HL-60/S4 treated with retinoic acid at 250 ng/mL for 4 days and 3 days (cell line): Measurements from ENCODE around the gene UNCX.
"Not testable (repeated sequence)": the region's sequence is repeated elsewhere in the genome, so short reads cannot be mapped to it uniquely, and the experiment has no call there.

Experiments
- in situ Hi-C: fragments of 300-500 bp; cut with MboI; formaldehyde crosslinking; loops from 2 replicates; pipeline ENCODE4 v1.7.0; 2022; ENCODE audit warnings: low sequenced_read_pairs

Gene UNCX

GRCh38 chr7:1255080-1255816 lies 22.6 kb downstream of the UNCX start:
- in situ Hi-C loops, result no loop called here

DNA sequence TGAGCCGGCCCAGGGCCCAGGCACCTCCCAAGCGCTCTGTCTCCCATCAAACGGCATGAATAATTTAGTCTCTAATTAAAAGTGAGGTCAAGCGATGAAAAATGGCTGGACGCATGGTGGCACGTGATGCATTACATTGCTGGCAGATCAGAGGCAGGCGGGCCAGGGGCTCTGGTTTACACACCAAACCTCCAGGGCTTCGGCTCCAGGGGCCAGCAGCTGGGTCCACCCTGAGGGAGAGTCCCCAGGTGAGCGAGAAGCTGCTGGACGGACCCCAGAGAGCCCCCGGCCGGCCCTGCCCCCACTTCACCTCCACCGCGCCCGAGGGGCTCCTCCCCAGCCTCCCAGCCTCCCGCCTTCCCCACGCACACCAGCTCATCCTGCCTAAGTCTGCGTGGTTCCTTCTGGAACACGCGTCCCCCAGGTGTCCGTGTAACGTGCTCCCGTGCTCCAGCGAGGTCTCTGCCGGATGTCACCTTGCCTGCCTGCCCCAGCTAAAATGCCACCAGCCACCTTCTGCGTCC lies 23.2 kb downstream of the UNCX start:
- in situ Hi-C loops, result no loop called here

- in situ Hi-C loops, result no loop called here
Measured at GRCh38 chr7:1256621-1257020, 23.9 kb downstream of the UNCX start.

- in situ Hi-C loops, result no loop called here
Measured at GRCh38 chr7:1257221-1257620, 24.5 kb downstream of the UNCX start.

DNA sequence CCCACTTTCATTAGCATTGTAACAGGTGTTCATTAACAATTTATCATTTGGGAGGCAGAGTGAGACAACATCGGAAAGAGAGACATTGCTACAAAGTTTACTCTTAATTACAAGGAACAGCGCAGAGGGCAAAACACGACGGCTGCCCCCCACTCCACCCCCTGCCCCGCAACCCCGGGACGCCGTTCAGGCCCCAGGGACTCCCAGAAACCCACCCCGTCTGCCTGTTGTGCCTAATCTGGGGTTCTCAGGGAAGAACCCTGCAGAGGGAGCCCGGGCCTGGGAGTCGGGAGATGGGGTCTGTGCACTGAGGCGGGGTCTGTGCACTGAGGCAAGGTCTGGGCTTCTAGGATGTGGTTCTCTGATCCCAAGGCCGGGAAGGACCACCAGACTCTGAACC lies 25.2 kb downstream of the UNCX start:
- in situ Hi-C loops, result no loop called here

- in situ Hi-C loops, result no loop called here
Measured at GRCh38 chr7:1259621-1260243, 27.1 kb downstream of the UNCX start.

GRCh38 chr7:1260244-1260635 lies 27.6 kb downstream of the UNCX start:
- in situ Hi-C loops, result no loop called here

- in situ Hi-C loops, result not testable (repeated sequence)
Measured at GRCh38 chr7:1261036-1261435, 28.4 kb downstream of the UNCX start.

DNA sequence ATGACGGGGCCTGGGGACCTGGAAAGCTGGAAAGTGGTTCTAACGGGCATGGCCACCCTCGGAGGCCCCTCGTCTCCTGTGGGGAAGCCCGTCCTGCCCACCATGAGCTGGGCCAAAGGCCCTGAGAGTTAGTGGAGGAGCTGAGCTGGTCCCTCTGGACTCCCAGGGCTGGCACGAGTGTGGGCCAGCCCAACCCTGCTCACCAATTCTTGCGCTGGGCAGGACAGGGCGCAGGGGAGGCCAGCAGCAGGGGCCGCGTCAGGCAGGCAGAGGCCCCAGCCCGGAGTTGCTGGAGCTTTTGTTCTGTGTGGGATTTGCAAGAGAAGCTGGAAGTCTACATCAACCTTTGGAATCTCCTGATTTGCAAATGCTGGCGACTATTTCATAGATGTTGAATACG lies 29.8 kb downstream of the UNCX start:
- in situ Hi-C loops, result no loop called here

GRCh38 chr7:1263391-1263951 lies 30.8 kb downstream of the UNCX start:
- in situ Hi-C loops, result no loop called here

- in situ Hi-C loops, result no loop called here
Measured at GRCh38 chr7:1264345-1265280, 31.9 kb downstream of the UNCX start.

DNA sequence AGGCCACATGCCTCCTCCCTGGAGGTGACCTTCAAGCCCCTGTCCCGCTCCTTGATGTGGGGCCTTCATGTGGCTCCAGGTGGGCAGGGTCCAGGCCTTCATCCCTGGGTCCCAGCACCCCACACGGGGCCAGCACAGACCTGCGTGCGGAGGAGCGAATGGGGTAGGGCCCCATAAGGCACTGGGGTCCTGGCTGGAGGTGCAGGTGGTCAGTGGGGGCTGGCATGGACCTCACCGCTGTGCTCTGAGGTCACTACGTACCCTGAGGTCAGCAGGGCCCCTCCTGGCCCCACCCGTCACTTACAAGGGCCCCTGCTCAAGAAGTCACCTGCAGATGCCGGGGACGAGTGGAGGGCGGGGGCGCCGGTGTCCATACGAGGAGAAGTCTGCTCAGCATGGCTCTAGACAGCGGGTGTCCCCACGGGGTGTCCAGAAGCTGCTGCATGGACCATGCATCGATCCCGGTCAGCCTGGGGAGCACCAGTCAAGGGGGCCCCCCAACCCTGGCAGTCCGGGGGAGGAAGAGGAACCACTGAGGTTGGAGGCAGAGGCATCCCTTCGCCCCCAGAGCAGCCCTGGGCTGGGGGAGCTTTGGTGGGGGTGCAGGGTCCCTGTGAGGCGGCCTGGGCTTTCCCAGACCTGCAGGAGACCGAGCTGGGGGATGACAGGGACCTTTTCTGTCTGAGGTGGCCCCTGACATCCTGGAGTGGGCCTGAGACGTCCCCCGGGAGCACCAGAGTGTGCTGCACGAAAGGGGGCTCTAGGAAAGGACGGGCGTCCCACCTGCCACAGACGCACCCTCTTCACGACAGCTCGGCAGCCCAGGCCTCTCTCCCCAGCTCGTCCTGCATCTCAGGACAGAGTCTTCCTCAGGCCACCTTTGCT lies 34.6 kb downstream of the UNCX start:
- in situ Hi-C loops, result no loop called here

DNA sequence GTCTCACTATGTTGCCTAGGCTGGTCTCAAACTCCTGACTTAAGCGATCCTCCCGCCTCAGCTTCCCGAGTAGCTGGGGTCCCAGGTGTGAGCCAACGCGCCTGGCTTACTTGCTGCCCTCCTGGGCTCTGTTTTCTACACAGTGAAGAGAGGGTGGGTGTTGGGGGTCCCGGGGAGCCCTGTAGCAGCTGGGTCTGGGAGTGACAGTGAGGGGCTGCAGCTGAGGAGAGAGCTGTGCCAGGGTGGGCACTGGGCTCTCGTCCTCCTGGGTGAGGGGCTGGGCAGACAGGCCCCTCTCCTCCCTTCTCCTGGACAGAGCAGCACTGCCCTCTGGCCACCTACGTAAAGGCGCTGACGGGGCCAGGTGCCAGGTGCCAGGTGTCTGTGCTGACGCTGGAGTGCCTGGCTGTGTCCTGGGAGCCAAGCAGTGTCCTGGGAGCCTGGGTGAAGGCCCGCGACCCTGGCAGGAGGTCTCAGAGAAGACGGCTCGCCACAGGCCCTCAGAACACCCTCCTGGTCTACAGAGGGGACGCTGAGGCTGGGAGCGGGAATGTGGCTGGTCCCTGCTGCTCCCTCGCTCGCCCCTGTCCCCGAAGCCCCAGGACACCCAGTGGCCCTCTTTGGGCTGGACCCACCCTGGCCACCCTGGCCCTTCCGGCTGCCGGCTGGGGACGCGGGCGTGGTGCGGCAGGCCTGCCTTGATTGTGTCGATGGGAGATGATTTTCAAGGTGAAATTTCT lies 35.6 kb downstream of the UNCX start:
- in situ Hi-C loops, result no loop called here

GRCh38 chr7:1268866-1269265 lies 36.2 kb downstream of the UNCX start:
- in situ Hi-C loops, result no loop called here

DNA sequence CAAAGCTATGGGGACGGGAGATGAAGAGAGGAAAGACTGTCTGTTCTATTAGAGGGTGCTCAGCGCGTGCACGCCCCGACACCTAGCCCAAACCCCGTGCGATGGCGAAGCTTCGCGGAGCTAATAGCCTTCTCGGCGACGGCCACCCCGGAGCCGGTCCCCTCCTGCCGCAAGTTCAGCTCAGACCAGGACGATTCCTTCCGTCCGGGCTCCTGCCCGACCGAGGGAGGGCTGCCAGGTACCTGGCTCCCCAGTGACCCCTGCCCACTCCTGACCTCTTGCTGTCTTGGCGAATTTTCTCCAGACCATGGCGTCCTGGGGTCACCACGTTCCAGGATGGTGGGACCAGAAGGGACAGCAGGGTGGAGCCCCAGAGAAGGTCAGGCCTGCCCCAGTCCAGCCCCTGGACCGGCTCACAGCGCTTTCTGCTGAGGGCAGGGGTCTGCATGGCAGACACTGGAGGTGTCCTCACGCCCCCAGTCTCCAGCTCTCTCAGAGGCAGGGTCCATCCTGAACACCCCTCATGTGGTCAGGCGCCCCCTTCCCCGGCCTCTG lies 36.7 kb downstream of the UNCX start:
- in situ Hi-C loops, result no loop called here

GRCh38 chr7:1270181-1270580 lies 37.5 kb downstream of the UNCX start:
- in situ Hi-C loops, result no loop called here

DNA sequence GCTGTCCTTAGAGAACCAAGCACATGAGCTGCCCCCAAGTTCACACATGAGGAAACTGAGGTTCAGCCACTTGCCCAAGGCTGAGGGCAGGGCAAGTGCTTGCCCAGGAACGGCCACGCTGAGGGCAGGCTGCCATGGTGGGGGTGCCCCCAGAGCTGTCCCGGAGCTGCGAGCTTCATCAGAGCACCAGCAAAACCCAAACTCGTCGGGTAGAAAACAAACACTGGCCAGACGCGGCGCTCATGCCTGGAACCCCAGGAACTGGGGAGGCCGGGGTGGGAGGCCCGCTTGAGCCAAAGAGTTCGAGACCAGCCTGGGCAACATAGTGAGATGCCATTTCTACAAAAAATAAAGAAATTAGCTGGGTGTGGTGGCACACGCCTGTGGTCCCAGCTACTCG lies 38.4 kb downstream of the UNCX start:
- in situ Hi-C loops, result no loop called here

DNA sequence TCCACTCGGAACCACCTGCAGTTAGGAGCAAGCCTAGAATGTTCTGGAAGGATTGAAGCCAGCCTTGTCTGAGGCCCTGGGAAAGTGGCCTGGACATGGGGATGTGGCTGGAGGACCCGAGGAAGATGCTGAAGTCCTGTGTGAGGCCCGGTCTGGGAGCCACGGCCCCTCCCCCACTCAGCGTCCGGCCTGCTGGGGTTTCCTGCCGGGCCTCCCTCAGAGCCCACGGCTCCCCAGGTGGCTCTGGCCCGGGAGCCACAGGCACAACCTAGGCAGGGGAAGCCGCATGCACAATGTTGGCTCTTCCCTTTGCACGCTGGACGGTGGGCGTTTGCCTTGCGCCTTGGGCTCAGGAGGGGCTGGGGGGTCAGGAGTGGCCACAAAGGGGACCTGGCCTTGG lies 39.0 kb downstream of the UNCX start:
- in situ Hi-C loops, result no loop called here

DNA sequence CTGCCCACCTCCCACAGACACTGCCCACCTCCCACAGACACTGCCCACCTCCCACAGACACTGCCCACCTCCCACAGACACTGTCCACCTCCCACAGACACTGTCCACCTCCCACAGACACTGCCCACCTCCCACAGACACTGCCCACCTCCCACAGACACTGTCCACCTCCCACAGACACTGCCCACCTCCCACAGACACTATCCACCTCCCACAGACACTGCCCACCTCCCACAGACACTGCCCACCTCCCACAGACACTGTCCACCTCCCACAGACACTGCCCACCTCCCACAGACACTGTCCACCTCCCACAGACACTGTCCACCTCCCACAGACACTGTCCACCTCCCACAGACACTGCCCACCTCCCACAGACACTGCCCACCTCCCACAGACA lies 39.5 kb downstream of the UNCX start:
- in situ Hi-C loops, result not testable (repeated sequence)
